Frontal cortex (tissue), 4 donors: Measurements from ENCODE around the gene CAPG. TPM values are rescaled to one million over a fixed set of nuclear protein-coding genes. Genes with fewer than 3 reads are reported as not detected.
"Not testable (repeated sequence)": the region's sequence is repeated elsewhere in the genome, so short reads cannot be mapped to it uniquely, and the experiment has no call there.

Experiments used
- DNase-seq, 2 donors: peaks; one replicate each; pipeline ENCODE4 v3.0.0; 2012; ENCODE audit warnings: low spot score in 2 of 2
- FAIRE-seq: peaks from 2 replicates; lab custom pipeline; 2012; peaks lifted over from hg19 to GRCh38; lab: Jason Lieb, UNC
- total RNA-seq: library from RNA; depleted of rRNA; stranded (reverse); fragments of >200 nt; gene quantifications from one replicate; pipeline ENCODE4 v1.2.3, GENCODE V29; 2014
- donor health status: control.
- donor health status: control.
- donor health status: control.

Gene CAPG
- total RNA-seq, 1 donor from 2014 or later: 9.0 TPM

DNA sequence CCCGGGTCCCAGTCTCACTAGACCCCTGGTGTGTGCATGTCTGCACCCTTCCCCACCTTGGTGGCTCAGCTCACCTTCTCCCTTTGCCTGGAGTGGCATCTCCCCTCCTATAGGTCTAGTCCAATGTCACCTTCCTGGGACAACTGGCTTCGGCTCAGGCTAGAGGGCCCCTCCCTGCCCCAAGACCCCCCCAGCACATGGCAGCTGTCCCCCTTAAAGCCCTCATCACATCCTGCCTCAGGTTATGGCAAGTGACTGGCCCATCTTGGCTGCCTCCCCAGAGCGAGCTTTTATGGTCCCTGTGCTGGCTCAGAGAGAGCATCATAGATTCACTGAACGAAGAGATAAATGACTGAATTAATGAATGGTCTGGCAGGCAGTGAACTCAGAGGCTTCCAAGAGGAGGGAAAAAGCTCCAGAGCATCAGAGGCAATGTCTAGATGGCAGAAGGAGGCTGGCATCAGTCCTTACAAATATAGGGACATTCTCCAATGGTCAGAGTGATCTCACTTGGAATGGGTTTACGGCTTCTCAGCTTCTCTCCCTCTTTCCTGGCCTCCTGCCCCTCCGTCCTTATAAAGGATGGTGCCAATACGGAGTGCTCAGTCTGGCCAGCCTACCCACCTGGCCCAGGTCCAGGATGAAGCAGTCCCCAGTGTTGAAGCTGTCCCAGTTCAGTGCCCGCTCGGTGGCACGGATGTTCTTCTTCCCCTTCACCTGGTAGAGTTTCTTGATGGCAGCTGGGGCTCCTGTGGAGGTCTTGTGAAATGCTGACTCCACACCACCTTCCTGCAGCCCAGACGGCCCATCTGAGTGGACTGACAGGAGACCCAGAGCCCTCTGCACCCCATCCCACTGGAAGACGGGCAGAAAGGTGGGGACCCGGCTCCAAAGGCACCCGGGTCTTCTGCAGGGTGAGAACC lies 9.4 kb downstream of the CAPG start:
- DNase-seq: no peak
- no peak for FAIRE-seq

DNA sequence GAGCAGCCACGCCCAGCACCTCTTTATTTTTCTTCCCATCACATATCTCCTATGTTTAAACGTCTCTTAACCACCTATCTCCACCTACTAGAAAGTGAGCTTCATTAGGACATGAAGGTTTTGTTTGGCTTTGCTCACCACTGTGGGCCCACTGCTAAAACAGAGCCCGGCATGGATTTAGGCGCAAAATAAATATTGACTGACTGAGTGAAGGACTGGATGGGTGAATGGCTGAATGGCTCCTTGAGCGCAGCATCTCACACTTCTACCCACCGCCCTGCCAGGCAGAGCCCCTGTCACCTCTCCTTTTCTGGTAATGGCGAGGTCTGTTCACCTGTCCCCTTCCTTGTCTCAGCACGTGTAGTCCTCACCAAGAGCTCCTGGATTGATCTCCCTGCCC lies 10.1 kb downstream of the CAPG start:
- no peak for DNase-seq

DNA sequence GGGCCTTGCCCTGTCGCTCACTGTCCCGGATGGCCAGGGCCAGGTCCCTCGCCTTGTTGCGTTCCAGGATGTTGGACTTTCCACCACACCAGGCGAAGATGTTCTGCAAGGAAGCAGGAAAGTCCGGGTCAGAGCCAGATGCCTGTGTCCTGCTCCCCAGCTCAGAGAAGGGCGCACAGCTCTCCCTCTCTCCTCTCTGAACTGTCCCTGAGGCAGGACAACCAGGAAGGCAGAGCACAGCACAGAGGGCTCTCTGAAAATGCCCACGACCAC lies 11.0 kb downstream of the CAPG start:
- DNase-seq: no peak
- FAIRE-seq: no peak

More for the DNA sequence above, 10.1 kb downstream of the CAPG start:
- no peak for FAIRE-seq

DNA sequence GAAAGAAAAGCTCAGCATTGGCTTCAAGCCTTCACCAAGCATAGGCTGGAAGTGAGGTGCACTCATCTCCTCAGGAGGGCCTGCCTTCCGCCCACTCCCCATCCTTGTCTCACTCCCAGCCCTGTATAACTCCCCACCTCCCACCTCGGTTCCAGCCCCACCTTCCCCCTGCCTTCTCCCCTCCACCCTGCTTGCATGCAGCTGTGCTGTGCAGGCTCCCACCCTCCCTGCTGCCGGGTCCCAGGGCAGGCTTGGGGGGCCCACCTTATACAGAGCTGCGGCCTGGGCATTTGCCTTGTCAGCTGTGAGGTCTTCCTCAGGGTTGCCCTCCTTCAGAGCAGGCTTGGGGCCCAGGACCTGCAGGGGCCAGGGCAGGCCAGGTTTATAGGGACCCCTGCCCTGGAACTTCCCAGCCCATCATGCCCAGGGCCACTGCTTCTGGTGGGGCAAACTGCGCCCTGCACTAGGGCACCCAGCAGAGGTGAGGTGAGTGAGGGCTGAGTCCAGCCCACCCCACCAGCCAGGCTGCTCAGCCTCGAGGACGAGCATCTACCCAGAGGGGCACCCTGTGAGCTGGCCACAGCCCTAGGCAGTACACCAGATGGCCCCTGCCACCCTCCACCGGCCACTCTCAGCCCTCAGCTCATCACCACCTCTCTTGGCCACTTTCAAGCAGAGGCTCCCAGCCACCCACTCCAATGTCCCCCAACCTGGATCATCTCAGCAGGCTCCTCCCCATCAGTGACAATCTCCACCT lies 11.6 kb downstream of the CAPG start:
- FAIRE-seq (no peak), DNase-seq (no peak)

DNA sequence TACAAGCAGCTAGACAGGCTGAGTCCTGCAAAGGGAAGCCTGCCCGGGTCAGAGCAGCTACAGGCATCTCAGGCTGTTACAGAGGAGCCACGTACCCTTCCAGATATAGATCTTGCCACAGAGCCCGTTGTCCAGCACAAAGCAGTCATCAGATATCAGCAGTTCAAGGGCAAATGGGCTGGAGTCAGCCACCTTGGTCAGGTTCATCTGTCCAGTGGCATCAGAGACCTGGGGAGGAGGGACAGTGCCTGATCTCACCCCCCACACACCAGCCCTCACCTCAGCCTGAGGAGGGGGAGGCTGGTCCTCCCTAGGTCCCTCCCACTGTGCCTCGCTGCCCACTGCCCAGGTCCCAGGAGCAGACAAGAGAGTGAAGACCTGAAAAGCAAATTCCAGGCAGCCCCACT lies 12.2 kb downstream of the CAPG start:
- no peak for DNase-seq
- no peak for FAIRE-seq

DNA sequence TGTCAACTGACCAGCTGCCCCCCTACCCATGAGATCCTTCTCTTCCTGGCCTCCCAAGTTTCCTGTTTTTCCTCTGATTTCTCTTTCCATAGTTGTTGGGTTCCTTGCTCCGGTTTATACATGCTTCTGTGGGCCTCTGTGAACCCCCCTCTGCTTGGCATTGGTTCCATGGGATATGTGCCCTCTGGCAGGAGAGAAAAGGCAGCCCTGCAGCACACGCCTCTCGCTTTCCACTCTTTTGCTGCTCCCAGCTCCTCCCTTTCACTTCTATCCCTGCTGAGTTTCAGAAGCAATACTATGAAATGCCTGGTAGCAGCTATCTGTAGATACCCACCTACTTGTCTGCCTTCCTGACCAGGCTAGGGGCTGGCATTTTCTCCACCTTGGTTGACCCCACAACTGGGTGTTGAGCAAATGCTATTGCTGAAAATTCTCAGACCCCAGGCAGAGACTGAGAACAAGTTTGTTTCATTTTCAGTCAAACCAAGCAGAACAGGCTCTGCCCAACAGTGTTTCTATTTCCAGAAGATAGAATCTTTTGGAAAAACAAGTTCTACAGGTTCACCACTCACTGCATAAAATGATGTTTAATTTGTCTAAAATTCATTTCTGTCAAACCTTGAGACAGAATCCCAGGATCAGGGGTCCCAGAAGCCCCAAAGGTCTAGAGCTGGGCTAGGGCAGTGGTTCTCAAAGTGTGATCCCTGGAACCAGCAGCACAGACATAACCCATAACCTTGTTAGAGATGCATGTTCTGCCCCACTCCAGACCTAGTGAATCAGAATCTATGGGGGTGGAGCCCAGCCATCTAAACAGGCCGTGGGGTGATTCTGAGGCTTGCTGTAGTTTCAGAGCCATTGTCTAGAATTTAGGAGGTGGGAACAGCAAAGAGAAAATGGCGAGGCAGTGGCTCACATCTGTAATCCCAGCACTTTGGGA lies 13.4 kb downstream of the CAPG start:
- DNase-seq (no peak), FAIRE-seq (no peak)

DNA sequence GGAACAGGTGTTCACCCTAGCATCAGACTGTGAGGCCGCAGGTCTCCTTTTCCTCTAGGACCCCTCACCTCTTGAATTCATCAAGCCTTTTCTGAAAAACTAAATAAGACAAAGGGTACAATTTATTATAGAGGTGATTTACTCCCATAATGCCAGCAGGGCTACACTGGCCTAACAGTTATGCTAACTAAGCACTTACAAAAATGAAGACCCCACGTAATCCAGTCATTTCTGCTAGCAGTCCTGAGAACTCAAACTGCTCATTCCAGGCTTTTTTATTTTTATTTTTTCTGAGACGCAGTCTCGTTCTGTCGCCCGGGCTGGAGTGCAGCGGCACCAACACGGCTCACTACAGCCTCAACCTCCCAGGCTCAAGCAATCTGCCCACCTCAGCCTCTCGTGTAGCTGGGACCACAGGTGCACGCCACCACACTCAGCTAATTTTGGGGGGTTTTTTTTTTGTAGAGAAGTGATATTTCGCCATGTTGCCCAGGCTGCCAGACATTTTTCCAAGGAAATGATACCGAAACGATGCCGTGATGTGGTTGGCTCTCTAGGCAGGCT lies 14.2 kb downstream of the CAPG start:
- FAIRE-seq (no peak), DNase-seq (no peak)

DNA sequence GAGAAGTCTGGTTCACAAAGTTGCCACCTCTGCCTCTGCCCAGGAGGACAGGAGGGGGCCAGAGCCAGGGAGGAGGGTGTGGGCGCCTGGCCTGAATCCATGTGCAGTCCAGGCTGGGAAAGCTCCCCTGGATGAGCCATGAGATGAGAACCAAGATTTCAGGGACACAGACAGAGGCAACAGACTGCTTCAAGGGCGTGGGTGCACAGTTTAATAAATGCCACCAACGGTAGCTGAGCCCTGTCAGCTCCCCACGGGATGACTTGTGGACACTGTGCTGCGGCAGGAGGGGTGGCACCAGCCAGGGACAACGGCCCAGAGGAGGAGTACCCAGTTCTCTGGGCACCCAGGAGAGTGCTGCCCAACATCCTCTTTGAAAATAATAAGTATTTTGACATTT lies 15.2 kb downstream of the CAPG start:
- no peak for DNase-seq
- FAIRE-seq: no peak

DNA sequence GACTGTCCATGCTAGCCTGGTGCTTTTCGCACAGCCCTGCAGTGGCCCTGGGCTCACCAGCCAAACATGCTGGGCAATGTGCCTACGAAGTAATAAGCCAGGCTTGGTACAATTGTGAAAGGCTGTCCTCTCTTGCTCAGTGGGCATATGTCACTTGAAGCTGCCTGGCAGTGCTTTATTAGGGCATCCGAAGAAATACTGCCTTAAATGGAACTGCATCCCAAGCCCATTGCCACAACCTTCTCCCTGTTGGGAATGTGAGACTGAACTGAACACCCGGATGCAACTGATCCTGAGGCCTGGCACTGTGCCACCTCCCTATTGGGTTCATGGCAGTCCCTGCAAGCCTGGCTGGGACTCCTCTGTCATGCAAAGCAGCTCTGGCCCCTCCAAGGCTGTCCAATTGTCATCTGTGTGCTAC lies 15.9 kb downstream of the CAPG start:
- DNase-seq: no peak
- no peak for FAIRE-seq

DNA sequence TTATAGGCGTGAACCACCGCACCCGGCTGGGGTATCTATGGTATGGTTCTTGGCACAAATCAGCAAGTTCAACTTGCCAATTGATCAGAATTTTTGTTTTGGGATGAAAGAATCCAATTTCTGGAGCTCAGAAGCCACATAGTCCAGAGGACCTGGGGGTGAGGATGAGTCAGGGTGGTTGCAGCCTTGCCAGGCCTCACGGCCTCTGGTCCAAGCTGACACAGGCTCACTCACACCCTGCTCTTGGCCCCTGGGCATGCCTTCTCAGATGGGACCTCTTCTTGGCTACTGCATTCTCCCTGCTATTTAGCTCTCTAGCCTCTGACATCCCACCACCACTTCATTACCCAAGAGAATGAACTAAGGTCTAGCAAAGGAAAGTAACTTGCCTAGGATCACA lies 16.3 kb downstream of the CAPG start:
- no peak for FAIRE-seq

DNA sequence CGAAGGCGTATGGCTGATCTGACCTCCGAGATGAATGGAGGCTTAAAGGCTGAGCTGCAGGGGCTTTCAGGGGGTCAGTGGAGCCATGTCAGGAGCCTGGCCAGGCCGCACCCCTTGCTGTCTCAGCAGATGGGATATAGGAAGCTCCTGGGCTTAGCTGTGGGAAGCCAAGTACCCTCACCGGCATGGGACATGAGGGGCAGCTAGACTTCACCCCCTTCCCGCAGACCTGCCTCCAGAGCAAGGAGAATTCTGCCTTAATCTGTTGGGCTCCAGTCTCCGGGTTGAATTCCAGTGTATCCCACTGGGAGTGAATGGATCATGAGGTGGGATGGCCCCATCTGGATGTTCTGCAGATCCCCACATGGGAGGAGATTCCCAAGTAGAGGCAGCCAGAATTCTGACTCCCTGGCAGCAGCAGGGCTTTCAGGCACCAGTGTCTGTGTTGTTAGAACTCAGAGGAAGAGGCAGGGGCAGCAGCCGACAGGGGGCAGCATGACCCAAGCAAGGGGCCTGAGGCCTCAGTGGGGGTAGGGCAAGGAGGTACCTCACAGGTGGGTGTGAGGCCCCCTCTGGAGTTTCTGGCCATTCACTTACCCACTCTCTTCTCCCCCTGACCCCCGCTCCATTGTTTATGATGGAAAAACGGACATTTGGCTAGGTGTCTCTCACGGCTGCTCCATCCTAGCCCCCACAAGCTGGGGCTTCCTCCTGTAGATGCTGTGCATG lies 19.1 kb downstream of the CAPG start:
- no peak for FAIRE-seq
- DNase-seq: no peak

More for the DNA sequence above, 16.3 kb downstream of the CAPG start:
- no peak for DNase-seq

DNA sequence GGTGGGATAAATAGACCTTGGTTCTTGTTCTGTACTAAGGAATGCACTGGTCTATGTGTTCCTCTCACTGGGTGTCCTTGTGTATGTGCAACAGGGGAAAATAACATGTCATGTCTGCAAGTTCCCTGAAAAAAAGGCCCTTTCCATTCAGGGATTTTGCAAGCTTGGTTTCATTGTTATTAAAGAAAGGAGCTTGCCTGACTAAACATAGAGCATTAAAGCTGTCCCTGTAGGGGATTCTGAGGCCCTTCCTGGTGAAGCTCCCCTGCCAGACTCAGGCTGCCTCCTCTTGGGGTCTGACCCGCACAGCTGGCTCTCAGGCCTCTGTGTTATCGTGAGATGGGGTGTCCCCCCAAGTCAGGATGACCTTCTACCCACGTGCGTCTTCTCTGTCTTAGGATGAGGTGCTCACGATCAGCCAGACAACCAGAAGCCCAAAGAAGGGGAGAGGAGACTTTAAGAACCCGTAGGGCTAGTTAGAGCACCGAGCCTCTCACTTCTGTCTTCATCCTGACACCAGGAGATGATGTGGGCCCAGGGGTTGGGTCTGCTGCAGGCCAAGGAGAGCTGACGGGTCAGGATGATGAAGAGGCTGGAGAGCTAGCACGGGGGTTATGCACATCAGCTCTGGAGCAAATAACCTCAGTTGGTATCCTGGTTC lies 21.2 kb downstream of the CAPG start:
- FAIRE-seq (no peak), DNase-seq (no peak)

DNA sequence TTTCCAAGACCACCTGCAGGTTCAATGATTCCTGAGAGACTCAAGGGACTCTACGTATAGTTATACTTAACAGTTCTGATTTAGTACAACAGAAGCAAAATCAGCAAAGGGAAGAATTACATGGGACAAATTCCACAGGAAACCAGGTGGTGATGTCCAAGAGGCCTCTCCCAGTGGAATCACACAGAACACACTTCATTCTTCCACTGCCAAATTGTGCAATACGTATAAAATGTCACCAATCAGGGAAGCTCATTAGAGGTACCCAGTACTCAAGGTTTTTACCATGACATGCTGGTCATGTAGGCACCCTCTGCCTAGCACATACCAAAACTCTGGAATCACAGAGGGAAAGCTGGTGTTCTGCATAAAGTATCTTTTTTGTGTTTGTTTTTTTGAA lies 22.4 kb downstream of the CAPG start:
- no peak for DNase-seq
- no peak for FAIRE-seq

DNA sequence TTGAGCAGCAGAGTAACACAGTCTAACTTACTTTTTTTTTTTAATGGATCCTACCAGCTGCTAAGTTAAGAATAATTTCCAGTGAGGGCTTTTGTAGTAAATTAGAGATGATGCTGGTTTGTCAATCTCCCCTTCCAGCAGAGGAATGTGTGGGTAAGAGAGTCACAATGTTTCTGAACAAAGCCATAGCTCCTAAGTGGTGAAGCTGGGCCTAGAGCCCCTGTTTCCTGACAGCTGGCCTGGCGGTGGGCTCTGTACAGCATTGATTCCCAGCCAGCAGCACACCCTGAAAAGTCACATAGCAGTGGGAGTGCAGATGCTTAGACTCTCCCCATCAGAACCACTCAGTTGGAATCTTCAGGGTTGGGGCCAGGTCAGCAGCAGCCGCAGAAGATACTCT lies 24.4 kb downstream of the CAPG start:
- FAIRE-seq (no peak), DNase-seq (no peak)

DNA sequence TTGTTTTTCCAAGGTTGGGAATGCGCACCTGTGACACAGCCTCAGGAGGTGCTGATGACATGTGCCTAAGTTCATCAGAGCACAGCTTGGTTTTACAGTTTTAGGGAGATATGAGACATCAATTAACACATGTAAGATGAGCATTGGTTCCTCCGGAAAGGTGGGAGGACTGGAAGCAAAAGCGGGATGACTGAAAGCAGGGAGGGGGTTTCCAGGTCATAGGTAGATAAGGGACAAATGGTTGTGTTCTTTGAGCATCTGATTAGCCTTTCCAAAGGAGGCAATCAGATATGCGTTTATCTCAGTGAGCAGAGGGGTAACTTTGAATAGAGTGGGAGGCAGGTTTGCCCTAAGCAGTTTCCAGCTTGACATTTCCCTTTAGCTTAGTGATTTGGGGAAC lies 26.3 kb downstream of the CAPG start:
- FAIRE-seq: no peak
- DNase-seq: no peak

DNA sequence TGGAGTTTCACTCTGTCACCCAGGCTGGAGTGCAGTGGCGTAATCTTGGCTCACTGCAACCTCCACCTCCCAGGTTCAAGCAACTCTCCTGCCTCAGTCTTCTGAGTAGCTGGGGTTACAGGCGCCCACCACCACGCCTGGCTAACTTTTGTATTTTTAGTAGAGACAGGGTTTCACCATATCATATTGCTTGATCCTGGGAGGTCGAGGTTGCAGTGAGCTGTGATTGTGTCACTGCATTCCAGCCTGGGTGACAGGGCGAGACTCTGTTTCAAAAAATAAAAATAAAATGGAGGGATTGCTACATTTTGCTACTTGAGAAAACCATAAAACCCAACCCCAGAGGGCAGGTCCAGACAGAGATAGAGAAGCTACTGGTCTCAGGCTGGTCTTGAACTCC lies 27.0 kb downstream of the CAPG start:
- not testable (repeated sequence) for FAIRE-seq, DNase-seq

DNA sequence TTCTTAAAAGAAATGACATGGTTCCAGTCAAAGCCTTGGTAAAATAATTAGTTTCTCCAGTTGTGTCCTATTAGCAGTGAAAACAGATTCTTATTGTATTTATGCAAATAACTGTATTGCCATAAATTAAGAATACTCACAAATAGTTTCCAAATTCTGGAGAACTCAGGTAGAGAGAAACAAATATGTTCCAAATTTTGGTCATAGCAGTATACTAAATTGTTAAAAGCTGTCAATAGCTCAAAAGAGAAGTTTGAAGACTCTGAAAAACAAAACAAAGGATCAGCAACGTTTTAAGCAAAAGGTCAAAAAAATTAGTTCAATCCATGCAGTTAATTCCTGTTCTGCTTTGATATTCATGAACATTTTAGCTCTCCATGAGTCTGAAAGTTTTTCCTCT lies 30.1 kb downstream of the CAPG start:
- no peak for DNase-seq
- FAIRE-seq: no peak

DNA sequence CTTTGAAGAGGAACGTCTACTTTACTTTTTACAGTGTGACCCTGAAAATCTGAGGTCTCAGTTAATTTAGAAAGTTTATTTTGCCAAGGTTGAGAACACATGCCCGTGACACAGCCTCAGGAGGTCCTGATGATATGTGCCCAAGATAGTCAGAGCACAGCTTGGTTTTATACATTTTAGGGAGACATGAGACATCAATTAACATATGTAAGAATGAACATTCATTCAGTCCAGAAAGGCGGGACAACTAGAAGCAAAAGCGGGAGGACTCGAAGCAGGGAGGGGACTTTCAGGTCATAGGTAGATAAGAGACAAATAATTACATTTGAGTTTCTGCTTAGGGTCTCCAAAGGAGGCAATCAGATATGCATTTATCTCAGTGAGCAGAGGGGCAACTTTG lies 31.9 kb downstream of the CAPG start:
- DNase-seq: no peak
- no peak for FAIRE-seq

DNA sequence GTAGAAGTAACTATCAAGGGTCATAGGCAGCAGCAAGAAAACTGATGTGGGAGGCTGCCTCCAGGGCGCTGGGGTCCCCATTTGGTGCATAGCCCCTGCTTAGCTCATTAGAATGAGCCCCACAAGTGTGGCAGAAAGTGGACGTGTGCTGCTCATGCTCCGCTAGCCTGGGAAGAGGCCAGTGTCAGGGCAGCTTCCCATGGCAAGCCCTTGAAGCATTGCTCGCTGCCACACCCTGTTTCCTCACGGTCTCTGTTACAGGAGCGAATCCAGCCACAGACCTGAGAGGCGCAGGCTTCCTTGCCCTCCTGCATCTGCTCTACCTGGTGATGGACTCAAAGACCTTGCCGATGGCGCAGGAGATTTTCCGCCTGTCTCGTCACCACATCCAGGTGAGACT lies 33.1 kb downstream of the CAPG start:
- DNase-seq: no peak
- FAIRE-seq: no peak
